ENCODE data around the gene SASH1.

DNA sequence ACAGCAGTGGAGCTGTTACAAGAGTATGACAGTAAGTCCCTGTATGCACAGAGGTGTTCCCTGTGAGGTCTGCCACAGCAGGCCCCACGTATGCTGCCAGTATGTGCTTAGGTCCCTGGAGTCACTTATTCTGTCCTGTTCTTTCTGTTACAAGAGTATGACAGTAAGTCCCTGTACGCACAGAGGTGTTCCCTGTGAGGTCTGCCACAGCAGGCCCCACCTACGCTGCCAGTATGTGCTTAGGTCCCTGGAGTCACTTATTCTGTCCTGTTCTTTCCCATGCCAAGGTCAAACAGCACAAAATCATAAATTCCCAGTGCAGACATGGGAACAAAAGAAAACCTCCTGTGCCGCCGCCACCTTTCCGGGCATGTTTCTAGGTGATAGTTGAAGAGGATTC, 192.2 kb downstream of the SASH1 start:
- no peak for TF ChIP-seq POLR2A (IDR thresholded peaks at IDR 0.05)
- no peak for TF ChIP-seq EP300 (IDR thresholded peaks at IDR 0.05)
- no peak for TF ChIP-seq CTCF (IDR thresholded peaks at IDR 0.05)
- TF ChIP-seq POLR2AphosphoS5 (IDR thresholded peaks at IDR 0.05), result no peak

Data from sigmoid colon (tissue), 4 donors.